NCI-H1092 (cell line): ENCODE results near the gene TRIM43.
"Not testable (repeated sequence)": the region's sequence is repeated elsewhere in the genome, so short reads cannot be mapped to it uniquely, and the experiment has no call there.

Experiments
- DNase-seq: peaks from one replicate; lab custom pipeline; 2025; lab: John Stamatoyannopoulos, UW

TRIM43 gene

DNA sequence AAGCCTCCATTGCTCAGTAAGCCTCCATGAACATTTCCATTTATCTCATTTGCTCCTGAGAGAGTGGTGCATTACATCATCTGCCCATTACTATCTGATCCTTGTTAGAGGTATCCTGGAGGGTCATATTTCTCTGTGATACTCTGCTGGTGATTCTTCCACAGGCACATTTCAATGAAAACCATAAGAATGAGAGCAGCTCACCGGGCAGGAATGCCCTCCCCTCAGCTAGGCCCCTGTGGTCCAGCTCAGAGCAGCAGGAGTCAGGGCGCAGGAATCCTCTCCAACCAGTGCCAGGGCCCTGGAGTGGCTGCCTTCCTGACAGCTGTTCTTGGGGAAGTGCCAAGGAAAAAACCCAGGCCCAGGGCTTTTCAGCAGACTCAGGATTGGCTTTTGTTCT is 50.0 kb downstream of the TRIM43 start:
- not testable (repeated sequence) for DNase-seq

DNA sequence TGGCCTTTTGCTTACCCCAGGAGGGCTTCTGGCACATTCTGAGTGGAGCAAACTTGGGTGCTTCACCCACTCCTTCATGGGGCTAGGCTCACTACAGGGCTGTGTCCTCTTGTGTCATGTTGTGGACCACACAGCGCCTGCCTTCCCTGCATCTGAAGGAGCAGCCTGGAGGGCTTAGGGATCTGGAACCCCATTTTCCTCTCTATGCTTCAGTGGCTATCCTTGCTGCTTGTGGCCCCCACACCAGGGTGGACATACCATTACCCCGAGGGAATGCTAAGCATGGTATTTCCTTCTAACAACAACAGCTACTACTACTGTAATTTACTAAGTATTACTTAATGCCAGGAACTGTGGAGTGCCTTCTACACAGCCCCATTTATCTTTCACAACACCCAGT is 50.6 kb downstream of the TRIM43 start:
- not testable (repeated sequence) for DNase-seq

DNA sequence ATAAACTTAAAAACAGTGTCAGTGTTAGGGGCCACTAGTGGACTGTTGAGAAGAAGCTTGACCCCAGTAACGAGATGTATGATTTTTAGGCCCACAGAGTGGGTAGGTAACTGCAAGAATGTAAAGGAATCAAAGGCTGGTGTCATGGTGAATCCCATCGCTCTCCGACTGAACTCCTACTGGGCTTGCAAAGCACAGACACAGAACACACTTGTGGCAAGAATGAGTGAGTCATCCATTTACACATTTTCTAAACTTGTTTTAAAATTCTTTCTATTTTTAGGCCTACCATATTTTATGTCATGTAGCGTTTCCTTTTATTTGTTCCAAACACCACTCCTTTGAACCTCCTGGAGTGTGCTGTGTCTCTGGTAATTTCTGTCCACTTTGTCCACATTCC is 51.1 kb downstream of the TRIM43 start:
- DNase-seq: not testable (repeated sequence)

DNA sequence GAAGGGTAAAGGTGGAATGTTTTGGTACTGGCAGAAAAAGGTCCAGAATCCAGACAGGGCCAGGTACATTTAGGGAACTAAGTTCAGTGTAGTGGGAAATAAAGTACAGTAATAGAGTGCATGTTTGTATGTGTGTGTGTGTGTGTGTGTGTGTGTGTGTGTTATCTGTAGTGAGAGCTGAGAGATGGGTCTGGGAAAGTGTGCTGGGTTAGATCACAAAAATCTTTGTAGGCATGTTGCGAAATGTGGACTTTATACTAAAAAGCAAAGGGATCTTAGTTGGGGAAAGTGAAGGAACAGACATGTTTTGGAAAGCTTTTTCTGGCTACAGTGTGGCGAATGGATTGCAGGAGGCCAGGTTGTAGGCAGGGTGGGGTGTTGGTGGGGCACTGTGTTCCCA is 53.5 kb downstream of the TRIM43 start:
- DNase-seq: not testable (repeated sequence)

DNA sequence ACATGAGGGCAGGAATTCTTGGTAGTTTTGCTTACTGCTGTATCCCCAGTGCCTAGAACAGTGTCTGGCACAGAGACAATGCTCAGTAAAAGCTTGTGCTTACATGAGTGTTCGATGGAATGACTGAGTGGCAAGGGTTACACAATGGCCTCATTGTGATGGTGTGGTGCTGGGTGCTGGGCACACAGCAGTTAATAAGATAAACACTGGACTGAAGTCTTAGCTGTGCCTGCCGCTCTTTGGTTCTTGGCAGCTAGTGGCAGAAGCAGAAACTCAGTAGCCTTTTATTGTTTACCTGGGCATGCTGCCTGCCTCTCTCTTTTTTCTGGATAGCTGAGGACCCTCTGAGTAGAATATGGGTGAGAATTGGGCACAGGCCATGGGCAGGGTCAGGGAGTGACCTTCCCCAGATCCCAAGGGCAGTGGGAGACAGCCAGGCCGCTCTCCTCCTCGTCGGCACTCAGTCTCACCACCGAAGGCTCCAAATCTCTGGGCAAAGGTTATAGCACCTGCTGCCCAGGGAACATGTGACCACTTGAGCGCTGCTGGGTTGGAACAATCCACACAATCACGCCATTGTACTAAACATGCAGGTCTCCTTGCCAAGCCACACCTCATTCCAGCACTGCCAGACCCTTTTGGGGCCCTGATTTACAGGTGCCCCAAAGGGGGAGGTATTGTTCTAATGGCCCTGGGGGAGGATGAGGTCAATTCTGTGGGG is 54.6 kb downstream of the TRIM43 start:
- DNase-seq: not testable (repeated sequence)

DNA sequence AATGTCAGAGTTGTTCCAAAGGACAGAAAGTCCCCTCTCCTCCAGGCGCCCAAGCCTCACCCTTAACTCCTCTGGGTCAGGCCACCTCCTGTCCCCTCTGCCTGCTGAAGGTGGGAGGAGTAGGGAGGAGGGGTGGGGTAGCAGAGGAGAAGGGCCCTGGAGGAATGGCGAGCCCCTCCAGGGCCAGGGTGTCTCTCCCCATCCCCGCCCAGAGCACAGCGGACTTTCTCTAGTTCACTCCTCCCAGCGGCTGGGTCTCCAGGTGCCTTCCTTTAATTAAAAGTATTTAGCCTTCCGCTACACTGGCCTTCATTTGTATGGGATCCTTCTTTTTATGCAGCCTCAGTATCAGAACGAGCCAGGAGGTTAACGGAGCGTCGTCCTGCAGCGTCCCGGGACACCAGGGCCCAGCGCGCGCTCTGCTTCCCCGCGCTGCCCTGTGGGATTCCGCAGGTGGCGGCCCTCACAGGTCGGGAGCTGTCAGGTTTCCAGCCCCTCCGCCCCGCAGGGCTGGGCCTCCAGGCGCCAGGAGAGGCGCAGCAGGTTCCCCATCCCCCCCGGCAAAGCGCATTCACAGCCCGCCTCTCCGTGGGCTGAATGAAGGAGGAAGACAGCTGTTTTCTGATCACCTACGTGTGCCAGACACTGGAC is 57.2 kb downstream of the TRIM43 start:
- DNase-seq: not testable (repeated sequence)
